Lower leg skin (tissue), 4 donors: ENCODE results near the gene MME. TPM values are rescaled to one million over a fixed set of nuclear protein-coding genes. Genes with fewer than 3 reads are reported as not detected.

Source experiments
- DNase-seq, 2 donors: peaks; one replicate each; pipeline ENCODE4 v3.0.0-alpha.2; 2019; ENCODE audit warnings: low spot score in 2 of 2
- H3K4me3 ChIP-seq: fragments of 200-600 bp; sonication (generic); 2 replicates; pipeline ENCODE4 v1.5.1; 2017; ENCODE audit warnings: mild to moderate bottlenecking, low read depth; ENCODE audit not compliant: poor library complexity, severe bottlenecking
- CTCF ChIP-seq, 3 donors: fragments of 450-650 bp; IDR thresholded peaks; one replicate each; pipeline ENCODE4 v1.5.1; 2016; ENCODE audit warnings: antibody characterized with exemption in 3 of 3, mild to moderate bottlenecking in 3 of 3, moderate library complexity in 2 of 3
- POLR2A ChIP-seq, 2 donors: fragments of 450-650 bp; IDR thresholded peaks; one replicate each; pipeline ENCODE4 v1.6.1; 2016 to 2017; ENCODE audit warnings: antibody characterized with exemption in 2 of 2, mild to moderate bottlenecking in 1 of 2, moderate library complexity in 1 of 2
- WGBS, 2 donors: methylation state at CpG; one replicate each; pipeline ENCODE4 v1.1.5; 2018; 5-methylcytosine and 5-hydroxymethylcytosine counted together
- intact Hi-C: fragments of 100-400 bp; cut with DNase I; formaldehyde crosslinking; loops from one replicate; pipeline ENCODE4 v1.15.0; 2023; ENCODE audit warnings: low total_unique reads
- total RNA-seq, 4 donors: library from RNA; depleted of rRNA; stranded (reverse); fragments of >200 nt; gene quantifications; one replicate each; pipeline ENCODE4 v1.1.0, GENCODE V29; 2016

MME gene
- total RNA-seq, 4 donors from 2014 or later: 3.8 to 11.0 (median 9.6) TPM

GRCh38 chr3:155149494-155149893 lies 69.4 kb downstream of the MME start:
- intact Hi-C loops: no loop called here
- no peak for DNase-seq

GRCh38 chr3:155153242-155154186 lies 73.4 kb downstream of the MME start:
- no peak overlapping the region for H3K4me3 ChIP-seq
- DNase-seq: no peak
- intact Hi-C loops: no loop called here
- WGBS, 2 donors: 88 to 93% methylated on average over 6 of the region's 6 CpGs
- no peak for TF ChIP-seq POLR2A (IDR thresholded peaks at IDR 0.05)
- TF ChIP-seq CTCF (IDR thresholded peaks at IDR 0.05): no peak

More at GRCh38 chr3:155149494-155149893, 69.4 kb downstream of the MME start:
- 76 to 78% methylated on average over 3 of the region's 3 CpGs for WGBS, 2 donors
- no peak for TF ChIP-seq CTCF (IDR thresholded peaks at IDR 0.05)
- TF ChIP-seq POLR2A (IDR thresholded peaks at IDR 0.05): no peak
- no peak overlapping the region for H3K4me3 ChIP-seq

GRCh38 chr3:155154255-155154654 lies 74.1 kb downstream of the MME start:
- DNase-seq: no peak
- 73 to 87% methylated on average over 3 of the region's 3 CpGs for WGBS, 2 donors
- no peak for TF ChIP-seq POLR2A (IDR thresholded peaks at IDR 0.05)
- TF ChIP-seq CTCF (IDR thresholded peaks at IDR 0.05): no peak
- intact Hi-C loops: no loop called here
- no peak overlapping the region for H3K4me3 ChIP-seq

- intact Hi-C loops: no loop called here
- DNase-seq: no peak
- H3K4me3 ChIP-seq: no peak overlapping the region
- TF ChIP-seq CTCF (IDR thresholded peaks at IDR 0.05): no peak
- TF ChIP-seq POLR2A (IDR thresholded peaks at IDR 0.05): no peak
- 82 to 83% methylated on average over 9 of the region's 9 CpGs for WGBS, 2 donors
Measured at GRCh38 chr3:155158346-155159037, 78.4 kb downstream of the MME start.

- TF ChIP-seq CTCF (IDR thresholded peaks at IDR 0.05): no peak
- no peak for TF ChIP-seq POLR2A (IDR thresholded peaks at IDR 0.05)
- 95 to 99% methylated on average over 2 of the region's 2 CpGs for WGBS, 2 donors
- DNase-seq: no peak
- no peak overlapping the region for H3K4me3 ChIP-seq
- intact Hi-C loops: no loop called here
Measured at GRCh38 chr3:155159301-155159700, 79.2 kb downstream of the MME start.
